Head of caudate nucleus (tissue), 42 donors: ENCODE results near the gene SP110.
"Not testable (repeated sequence)": the region's sequence is repeated elsewhere in the genome, so short reads cannot be mapped to it uniquely, and the experiment has no call there.

ENCODE experiments used
- DNase-seq, 42 donors: peaks; one replicate each; pipeline versions ENCODE4 v3.0.0 to v3.0.0-alpha.2; 2020 to 2021; ENCODE audit warnings: mixed read lengths in 7 of 42
- intact Hi-C: fragments of 100-400 bp; cut with DNase I; formaldehyde crosslinking; loops from one replicate; pipeline ENCODE4 v1.15.0; 2022

SP110 gene

DNA sequence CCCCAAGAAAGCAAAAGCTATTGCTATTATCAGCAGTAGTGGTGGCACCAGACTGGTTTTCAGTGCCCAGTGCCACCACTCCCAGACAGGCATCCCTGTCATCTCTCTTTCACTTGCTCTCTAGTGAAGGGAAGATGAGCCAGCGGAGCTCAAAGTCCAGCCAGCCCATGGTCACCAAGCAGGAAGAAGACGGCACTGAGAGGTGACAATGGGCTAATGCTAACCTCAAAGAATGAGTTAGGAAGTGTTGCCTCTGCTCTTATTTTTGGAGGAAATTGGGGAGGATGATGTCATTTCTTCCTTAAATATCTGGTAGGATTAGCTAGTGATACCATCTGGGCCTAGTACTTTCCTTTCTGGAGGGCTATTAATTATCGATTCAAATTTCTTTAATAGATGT is 7.4 kb upstream of the SP110 start:
- intact Hi-C loops: no loop called here
- peak in 1 of 42 donors; percentile 30 for DNase-seq

DNA sequence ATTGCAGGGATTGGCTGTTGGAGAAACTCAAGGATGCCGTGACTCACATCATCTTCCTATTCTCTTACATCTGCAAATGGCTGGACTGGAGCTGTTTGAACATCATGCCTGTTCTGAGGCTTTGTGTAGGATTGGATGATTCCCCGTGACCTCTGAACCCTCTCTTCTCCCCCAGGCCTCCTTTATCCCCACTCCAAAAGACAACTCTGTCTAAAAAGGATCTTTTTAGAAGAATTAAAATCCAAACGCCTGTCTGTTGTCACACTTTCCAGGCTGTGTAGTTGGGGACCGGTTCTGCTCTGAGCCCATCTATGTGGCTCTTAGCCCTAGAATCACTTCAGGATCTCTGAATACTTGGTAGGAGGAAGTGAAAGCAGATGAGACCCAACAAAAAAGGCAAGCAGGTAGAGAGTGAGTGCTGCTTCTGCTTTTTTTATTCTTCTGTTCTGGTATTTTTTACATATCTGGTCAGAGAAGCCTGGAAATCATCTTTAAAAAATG is 6.3 kb upstream of the SP110 start:
- intact Hi-C loops: no loop called here
- DNase-seq: peak in 1 of 42 donors; percentile 22

DNA sequence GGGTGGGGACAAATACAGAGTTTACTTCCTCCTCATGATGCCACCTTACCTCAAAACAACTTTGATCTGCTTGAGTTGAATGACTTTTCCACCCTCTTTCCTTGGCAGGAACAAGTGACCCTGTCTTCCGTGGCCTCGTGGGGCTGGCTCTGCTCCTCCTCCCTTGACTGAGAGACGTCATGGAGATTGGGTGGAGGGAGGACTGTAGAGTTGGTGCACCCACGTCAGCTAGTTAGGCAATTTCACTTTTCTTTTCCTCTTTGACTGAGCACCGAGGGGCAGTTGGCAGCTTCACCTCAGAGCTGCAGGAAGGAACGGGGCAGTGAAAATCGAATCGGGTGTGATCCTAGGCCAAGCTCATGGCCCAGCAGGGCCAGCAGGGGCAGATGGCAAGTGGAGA is 5.7 kb upstream of the SP110 start, which contains the start of gene SP140:
Gene SP140 (plus strand): TSS at position 251 of the 400 bp plus-strand sequence. CDS start 109 bp downstream, at position 360.
- intact Hi-C loops: no loop called here
- DNase-seq: peak in 31 of 42 donors; percentile 7 to 62 (median 24)

DNA sequence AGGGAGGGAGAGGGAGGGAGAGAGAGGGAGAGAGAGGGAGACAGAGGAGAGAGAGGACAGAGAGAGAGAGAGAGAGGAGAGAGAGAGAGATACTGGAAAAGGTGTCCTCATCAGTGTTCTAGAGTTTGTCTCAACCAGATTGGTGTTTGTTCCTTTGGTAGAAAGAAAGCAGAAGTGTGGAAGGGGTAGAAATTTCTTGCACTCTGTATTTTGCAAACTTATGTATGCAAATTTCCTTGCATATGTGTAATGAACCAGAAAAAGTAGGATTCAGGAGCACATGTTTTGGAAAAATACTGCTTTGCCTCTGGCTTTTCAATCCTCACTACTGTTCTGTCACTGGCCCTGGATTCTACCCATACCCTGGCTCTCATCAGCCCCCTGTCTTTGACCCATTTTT is 4.7 kb upstream of the SP110 start:
- DNase-seq: peak in 1 of 42 donors; percentile 17
- intact Hi-C loops: no loop called here

DNA sequence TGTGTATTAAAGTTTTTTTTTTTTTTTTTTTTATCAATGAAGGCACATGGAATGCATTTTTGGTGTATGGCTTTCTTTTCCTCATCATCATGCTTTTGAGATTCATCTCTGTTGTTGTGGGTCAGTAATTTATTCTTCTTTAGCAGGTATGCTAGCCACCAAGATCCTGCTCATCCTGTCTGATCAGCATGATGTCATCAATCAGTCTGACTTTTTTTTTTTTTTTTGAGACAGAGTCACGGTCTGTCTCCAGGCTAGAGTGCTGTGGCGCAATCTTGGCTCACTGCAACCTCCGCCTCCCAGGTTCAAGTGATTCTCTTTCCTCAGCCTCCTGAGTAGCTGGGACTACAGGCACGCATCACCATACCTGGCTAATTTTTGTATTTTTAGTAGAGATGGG is 3.0 kb upstream of the SP110 start:
- peak in 1 of 42 donors; percentile 4 for DNase-seq
- intact Hi-C loops: not testable (repeated sequence)

DNA sequence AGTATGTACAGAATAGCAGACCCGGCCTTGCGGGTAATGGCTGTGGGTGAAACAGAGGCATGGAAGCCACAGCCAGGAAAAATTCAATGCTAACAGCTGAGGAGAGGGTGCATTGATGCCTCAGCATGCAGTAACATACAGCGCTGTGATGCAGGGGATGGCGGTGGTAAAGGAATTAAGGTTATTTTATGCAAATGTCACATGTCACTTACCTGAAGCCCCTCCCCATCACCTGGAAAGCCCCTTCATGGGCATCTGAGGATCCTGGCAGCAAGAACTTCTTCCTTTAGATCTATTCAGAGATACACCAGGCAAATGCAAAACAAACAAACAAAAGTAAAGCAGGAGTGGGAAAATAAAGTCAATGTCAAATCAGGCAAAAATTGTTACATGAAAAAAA is 1.7 kb upstream of the SP110 start:
- DNase-seq: no peak
- intact Hi-C loops: no loop called here

DNA sequence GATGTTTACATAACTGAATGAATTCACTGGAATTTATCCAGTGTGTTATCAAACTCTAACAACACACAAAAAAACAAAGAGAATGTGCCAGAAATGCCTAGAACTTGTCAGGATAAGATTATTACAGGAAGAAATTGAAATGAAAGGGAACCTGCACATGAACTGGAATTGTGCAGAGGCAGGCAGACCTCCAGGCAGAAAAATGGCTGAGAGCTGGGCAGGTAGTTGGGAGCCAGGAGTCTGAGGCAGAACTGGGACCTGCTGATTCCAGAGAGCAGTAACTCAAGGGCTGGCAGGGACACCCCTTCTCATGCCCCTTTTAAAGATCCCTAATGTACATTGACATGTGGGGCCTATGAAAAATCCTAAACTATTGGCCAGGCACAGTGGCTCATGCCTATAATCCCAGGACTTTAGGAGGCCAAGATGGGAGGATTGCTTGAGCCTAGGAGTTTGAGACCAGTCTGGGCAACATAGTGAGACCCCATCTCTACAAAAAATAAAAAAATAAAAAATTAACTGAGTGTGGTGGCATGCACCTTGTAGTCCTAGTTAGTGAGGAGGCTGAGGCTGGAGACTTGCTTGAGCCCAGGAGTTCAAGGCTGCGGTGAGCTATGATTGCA is 674 bp upstream of the SP110 start:
- intact Hi-C loops: no loop called here
- DNase-seq: no peak

DNA sequence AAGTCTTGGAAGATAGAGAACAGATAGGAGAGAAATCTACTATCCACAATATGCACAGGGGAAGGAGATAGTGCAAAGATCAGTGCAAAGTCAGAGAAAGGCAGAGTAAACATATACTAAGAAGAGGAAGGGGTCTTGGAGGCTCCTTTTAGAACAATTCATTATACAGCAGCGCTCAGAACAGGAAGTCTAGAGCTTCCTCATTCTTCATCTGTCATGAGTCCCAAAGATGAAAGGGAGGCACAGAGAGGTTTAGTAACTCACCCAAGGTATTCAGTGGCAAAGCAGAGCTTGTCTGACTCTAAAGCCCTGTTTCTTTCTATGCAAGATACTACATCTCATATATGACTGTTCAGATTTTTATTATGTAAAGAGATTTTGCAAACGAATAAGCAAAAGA is 1.4 kb downstream of the SP110 start:
- DNase-seq: peak in 1 of 42 donors; percentile 8

DNA sequence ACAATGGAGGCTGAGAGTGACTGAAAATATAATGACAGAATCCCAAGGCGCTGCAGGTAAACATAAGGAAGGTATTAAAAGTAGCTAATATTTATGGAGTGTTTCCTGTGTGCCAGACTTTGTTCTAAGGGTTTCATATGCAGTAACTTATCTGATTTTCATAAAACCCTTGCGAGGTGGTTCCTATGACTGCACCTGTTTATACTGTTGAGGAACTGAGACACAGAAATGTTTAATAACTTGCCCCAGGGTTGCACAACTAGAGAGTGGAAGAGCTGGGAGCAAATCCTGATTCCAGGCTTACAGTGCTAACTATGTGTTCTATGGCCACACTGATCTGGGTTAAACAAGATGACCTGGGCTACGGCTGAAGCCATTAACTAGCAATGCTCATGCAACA is 2.4 kb downstream of the SP110 start:
- intact Hi-C loops: no loop called here
- no peak for DNase-seq

More for the DNA sequence above, 1.4 kb downstream of the SP110 start:
- intact Hi-C loops: no loop called here

DNA sequence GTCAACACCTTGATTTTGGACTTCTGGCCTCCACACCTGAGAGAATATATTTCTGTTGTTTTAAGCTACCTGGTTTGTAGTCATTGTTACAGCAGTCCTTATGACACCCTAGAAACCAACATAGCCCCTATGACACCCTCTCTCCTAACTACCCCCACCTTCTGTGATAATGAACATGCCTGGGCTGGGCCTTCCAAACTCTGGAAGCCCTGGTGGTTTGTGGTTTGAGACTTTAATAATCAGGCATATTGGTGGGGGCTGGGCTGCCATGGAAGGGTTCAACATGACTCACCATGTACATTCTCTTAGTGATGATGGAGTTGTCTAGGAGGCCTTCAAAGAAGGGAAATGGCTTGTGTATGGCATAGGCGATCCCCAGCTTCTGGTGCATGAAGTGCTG is 3.3 kb downstream of the SP110 start:
- intact Hi-C loops: no loop called here
- no peak for DNase-seq

DNA sequence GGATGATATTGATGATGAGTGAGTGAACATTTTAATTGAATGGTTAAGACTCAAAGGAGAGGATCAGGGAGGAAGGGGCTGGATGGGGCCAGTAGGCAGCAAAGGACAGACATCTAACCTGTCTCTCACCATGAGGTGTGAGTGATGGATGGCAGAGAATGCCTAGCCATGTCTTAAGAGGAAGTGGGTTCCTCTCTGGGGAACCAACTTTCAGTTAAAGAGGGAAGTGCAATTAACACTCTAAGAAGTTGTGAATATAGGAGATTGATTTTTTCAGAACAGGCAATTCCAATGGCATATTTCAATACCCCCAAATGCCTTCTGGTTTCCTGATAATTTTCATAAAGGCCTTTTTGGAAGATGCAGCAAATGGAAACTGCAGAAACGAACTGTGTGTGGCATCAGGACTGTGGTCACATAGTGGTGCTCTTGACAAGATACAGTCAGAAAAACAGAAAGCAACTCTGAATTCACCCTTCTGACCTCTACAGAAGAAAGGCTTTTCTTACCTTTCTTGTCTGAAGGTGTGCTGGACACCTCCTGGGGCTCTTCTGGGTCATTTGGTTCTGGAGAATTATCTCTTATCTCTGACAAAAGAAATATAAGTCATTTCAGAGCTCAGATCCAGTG is 10.2 kb downstream of the SP110 start:
- intact Hi-C loops: no loop called here
- no peak for DNase-seq

DNA sequence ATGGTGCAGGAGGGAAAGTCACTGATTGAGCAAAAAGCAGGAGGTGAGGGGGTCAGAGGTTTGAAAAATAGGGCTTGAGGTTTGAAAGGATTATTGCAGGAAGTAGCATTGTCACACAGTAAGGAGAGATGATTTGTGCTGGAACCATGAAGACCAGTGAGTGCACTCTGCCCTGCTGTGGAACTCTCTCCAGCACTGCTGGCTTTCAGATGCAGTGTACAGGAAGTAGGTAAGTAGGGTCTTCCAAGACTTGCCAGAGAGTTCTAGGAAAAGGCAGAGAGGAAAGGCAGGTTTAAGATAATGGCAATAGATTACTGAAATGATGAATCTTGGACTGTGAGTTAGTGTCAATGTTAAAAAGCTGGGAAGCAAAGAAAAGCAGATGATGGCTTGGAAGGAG is 11.2 kb downstream of the SP110 start:
- intact Hi-C loops: no loop called here
- DNase-seq: no peak

DNA sequence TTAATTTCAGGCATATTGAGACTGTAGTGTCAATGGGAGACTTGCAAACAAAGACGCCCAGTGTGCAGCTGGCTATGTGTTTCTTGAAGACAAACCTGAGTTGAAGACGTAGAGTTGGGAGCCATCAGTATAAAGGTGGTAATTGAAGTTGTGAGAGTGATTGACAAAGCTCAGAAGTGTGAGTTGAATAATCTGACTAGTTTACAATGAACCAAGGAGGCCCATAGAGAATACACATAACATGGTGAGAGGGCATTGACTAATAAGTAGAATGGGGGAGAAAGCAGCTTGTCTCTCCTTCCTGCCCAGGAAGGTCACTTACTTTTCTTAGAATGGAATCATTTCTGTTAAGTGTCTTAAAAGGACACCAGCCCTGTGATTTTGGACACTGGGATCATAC is 14.1 kb downstream of the SP110 start:
- intact Hi-C loops: no loop called here
- DNase-seq: no peak

DNA sequence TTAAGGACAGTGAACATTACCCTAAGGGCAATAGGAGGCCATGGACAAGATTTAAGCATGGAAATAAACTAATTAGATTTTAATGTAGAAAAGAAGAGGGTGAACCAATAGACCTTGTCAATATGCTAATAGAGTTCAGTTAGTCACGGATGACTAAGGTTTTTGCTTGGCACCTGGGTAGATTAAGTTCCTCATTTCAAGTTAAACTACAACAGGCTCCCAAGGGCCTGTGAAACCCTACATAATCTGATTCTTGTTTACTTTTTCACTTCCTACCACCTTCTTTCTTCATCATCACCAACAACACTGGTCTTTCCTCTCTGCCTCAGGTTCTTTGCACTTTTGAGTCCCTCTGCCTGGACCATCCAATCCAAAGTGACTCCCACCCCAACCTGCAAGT is 14.8 kb downstream of the SP110 start:
- intact Hi-C loops: no loop called here
- no peak for DNase-seq

DNA sequence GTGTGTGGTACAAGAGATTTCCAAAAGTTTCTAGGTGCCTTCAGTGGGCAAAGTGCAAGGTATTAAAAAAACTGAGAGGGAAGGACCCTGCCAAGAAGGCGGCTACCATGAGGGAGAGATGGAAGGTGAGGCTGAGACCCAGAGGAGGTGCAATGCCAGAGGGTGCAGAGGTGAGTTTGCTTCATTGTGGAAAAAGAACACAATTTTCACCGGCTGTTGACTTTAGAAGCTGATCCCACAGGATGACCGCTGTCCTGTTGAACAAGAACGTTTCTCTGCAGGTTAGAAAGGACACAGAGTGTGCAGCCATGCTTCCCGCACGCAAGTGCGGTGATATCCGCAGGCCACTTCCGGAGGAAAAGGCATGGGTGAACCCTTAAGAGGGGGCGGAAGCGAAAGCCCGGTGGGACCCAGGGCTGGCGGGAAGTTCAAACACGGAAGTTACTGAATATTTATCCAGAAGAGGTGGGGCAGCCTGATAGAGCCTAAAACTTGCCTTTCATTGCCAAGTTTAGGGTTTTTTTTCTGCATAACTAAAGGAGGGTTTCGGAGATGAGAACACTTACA is 16.6 kb downstream of the SP110 start:
- intact Hi-C loops: no loop called here
- peak in 1 of 42 donors; percentile 21 for DNase-seq

DNA sequence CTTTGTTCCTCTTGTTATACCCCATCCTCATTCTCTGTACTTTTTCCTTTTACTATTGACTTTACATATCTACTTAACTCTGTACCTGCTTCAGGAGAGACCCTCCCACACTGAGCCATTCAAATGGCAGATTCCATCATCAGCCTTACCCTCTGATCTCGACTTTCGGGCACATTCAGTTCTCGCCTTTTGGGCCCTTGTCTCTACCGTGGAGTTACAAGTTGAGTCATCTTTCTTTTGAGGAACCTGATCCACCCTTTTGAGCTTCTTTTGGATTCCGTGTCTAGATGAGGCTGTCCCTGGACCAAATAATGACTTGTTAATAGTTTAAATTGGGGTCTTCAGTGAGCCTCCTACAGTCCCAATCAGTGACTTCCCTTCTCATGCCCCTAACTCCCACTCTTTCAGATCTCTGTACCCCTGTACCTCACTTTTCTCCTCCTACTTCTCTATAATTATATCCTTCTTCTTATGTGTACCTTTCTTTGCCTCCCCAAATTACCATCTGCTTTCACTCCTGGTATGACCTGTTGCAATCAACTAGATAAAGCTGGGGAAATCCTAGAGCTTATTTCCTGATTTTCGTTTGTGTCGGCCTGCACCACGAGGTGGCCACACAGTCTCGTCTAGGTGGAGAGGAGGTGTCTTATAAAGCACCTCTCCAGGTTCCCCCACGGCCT is 17.2 kb downstream of the SP110 start:
- intact Hi-C loops: no loop called here
- no peak for DNase-seq

DNA sequence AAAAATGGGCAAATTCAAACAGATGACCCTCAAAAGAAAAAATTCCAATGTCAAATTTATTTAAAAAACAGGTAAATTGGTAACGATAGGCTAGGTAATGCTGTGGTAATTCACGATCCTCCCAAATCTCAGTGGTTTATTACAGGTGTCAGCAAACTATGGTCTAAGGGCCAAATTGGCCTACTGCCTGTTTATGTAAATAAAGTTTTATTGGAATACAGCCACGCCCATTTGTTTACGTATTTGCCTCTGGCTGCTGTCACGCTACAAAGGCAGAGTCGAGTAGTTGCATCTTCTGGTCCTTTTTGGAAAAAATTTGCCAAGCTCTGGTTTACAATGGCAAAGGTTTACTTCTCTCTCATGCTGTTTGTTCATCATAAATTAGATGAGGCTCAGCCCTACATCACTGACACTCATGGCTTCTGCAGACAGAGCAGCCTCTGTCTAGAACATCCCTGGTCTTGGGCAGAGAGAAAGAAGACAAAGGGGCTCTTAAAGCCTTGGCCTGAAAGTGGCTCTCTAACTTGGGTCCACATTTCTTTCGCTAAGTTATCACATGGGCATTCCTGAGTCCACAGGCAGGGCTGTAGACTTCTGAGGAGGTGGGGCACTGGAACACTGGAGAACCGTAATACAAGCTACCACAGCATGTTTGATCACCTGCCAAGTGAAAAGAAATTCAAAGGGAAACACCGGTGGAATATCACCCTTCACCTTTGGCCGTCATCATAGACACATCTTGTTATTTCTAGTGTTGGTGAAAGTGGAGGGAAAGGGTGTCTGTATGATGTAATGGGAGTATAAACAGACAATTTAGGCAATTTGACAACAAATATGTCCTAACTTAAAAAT is 34.8 kb downstream of the SP110 start:
- peak in 1 of 42 donors; percentile 17 for DNase-seq
- intact Hi-C loops: no loop called here

DNA sequence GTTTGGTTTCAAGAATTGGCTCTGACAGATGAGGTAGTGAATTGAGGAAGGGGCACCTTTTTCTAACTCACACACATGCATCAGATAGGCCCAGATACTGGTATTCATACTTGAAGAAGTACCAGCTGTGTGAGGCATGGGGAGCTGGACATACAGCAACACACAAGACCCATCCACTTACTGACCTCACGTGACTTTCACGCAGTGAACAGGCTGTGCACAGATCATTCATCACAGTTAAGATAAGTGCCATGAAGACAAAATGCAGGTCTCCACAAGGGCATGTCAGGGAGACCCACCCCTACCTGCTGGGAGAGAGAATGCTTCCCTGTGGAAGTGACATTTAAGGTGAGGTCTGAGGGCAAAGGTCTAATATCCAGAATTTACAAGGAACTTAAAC is 38.6 kb downstream of the SP110 start:
- DNase-seq: no peak
- intact Hi-C loops: no loop called here

DNA sequence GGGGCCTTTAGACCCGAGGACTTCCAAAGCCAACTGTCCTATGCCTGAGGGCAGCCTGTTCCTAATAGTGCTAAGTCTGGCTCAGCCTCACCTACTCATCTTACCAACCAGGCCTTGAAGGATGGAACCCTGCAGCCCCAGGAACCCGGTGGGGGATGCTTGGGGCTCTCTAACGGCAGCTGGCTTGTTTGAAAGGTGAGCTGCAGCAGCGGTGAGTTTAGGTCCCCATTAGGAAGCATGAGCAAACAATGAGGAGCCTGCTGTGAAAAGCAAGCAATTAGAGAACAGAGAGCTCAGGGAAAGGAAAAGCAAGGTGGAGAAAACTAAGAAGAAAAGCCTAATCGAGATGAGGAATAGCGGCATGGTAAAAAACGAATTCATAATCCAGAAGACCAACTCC is 39.9 kb downstream of the SP110 start:
- no peak for DNase-seq
- intact Hi-C loops: no loop called here
